SK-N-MC (cell line): ENCODE results near the gene NECAB2.

ENCODE experiments used
- EZH2 ChIP-seq: fragments of 200-600 bp; sonication (generic); IDR thresholded peaks from one replicate; pipeline ENCODE4 v1.6.1; 2017; ENCODE audit warnings: antibody characterized with exemption
- FOXP2 ChIP-seq: optimal IDR thresholded peaks from 2 replicates; pipeline ENCODE3; 2011; ENCODE audit warnings: mild to moderate bottlenecking, moderate library complexity; ENCODE audit not compliant: insufficient read depth; ENCODE audit errors: extremely low read length, control extremely low read depth
- POLR2AphosphoS5 ChIP-seq: IDR thresholded peaks from 2 replicates; pipeline ENCODE4 v1.6.1; 2012; ENCODE audit warnings: mild to moderate bottlenecking, low read depth, low read length, borderline replicate concordance

GRCh38 chr16:83970430-83970815, 2.4 kb downstream of the NECAB2 start:
- TF ChIP-seq EZH2 (no peak), FOXP2 (no peak), POLR2AphosphoS5 (no peak)
